ENCODE data around the gene STK32C. TPM values are rescaled to one million over a fixed set of nuclear protein-coding genes. Genes with fewer than 3 reads are reported as not detected.

STK32C gene
- total and polyA plus RNA-seq, 2 of the 4 experiments (the other 2 are of a cell fraction), result 5.0 to 8.3 TPM

DNA sequence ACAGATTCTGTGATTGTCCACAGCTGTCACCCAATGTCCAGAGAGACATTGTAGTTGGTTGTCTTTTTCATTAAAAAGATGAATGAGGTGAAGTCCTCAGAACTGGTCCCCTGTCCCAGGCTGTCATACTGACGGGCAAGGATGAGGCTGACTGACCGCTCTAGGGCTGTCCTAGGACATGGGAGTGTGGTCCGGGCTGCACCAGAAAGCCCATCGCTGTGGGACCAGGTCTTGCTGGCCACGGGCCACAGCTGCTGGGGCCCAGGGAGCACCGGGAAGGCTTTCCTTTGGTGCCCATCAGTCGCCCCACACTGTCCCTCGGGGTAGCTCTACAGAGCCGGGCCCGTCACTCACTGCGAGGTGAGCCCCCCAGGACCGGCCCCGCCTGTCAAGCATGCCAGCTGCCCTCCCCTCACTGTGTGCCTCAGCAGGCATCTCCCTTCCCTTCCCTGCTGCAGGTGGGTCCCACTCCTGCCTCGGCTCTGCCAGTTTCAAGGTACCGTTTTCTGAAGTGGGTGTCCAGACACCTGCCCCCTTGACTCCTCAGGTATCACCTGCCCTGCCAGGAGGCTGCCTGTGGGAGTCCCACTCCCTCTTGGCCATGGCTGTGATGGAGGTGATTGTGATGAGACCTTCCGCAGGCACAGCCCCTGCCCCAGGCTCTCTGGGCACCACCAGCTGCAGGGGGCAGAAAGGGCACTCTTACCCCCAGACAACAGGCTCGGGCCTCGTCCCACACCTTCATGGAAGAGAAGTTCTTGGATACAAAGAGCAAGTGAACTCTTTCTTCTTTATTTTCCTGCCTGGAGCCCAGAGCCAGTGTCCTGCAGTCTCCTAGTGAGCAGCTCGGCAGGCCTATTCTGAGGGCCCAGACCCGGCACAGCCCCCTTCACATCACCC lies 46.0 kb upstream of the STK32C start:
- Histone ChIP-seq H3K4me3 (ENCODE audit: insufficient read depth, low read depth, low read length) (no peak overlapping the region), H3K9ac (ENCODE audit: low read depth, low read length) (no peak overlapping the region), H3K4ac (ENCODE audit: low read depth, low read length) (no peak overlapping the region), H2BK15ac (ENCODE audit: low read depth, low read length) (no peak overlapping the region), H2BK5ac (ENCODE audit: low read depth, low read length, poor library complexity, severe bottlenecking) (no peak overlapping the region), H3K18ac (ENCODE audit: low read depth, low read length) (no peak overlapping the region), H3K4me2 (ENCODE audit: low read depth, low read length) (no peak overlapping the region), H2BK120ac (ENCODE audit: low read depth, low read length) (no peak overlapping the region), H3K23ac (ENCODE audit: low read depth, low read length) (no peak overlapping the region), H4K91ac (ENCODE audit: insufficient read depth, low read depth, low read length) (no peak overlapping the region), H3K56ac (ENCODE audit: extremely low read depth, insufficient read depth, low read length) (no peak overlapping the region), H3K27ac (ENCODE audit: insufficient read depth, low read length) (no peak overlapping the region), H3K36me3 (ENCODE audit: control insufficient read depth, insufficient read depth, low read length) (peaks cover 7% of the 10 kb centered on the region; the same call in 1 of the 2 replicates), H4K20me1 (ENCODE audit: insufficient read depth, low read length) (no peaks in the 10 kb centered on the region; the same call in 1 of the 2 replicates), H3K9me1 (ENCODE audit: insufficient read depth, low read length) (no peaks in the 10 kb centered on the region), H2AFZ (replicated peaks; ENCODE audit: low read length, poor library complexity) (no peak overlapping the region), H3K4me1 (ENCODE audit: control insufficient read depth, insufficient read depth, low read length) (no peaks in the 10 kb centered on the region), H3K27me3 (ENCODE audit: control insufficient read depth, insufficient read depth, low read length) (no peaks in the 10 kb centered on the region), H3K9me3 (ENCODE audit: control insufficient read depth, insufficient read depth, low read length) (no peaks in the 10 kb centered on the region), H3K79me1 (ENCODE audit: low read depth in 1 of 2, low read length in 2 of 2) (no peaks in the 10 kb centered on the region), H2AK5ac (ENCODE audit: low read depth, low read length) (no peak overlapping the region), H2BK20ac (ENCODE audit: low read depth, low read length) (no peak overlapping the region), H2AK9ac (replicated peaks; ENCODE audit: low read depth, low read length, poor library complexity) (no peak overlapping the region), H4K8ac (ENCODE audit: low read depth in 2 of 2, low read length in 2 of 2) (no peak overlapping the region), H3K14ac (replicated peaks; ENCODE audit: low read depth, low read length) (no peak overlapping the region), H4K5ac (ENCODE audit: low read depth, low read length) (no peak overlapping the region)
- dilution Hi-C loops (cut with HindIII; ENCODE audit: low sequenced_read_pairs, unreplicated experiment), result no loop called here
- WGBS, 2 experiments (ENCODE audit: extremely low coverage in 2 of 2, insufficient read length in 1 of 2), result 81% methylated on average over 14 of the region's 20 CpGs; no CpG with 5 or more reads in 1 of the 2 experiments
- intact Hi-C loops (cut with micrococcal nuclease), result no loop called here
- in situ Hi-C loops (cut with MboI; ENCODE audit: low sequenced_read_pairs), result no loop called here
- ChIA-PET POLR2A (ENCODE audit: unreplicated experiment) (no interaction called here), CTCF (no interaction called here)
- ATAC-seq (ENCODE audit: low read depth) (no peak), DNase-seq (no peak)
- no TSS peak for BruUV-seq (replicated peaks)
- TF ChIP-seq MAZ (IDR thresholded peaks at IDR 0.05; ENCODE audit: borderline replicate concordance, low read depth, low read length) (no peak), MAFK (IDR thresholded peaks at IDR 0.05; ENCODE audit: low read depth, low read length) (no peak), RFX5 (IDR thresholded peaks at IDR 0.05; ENCODE audit: low read depth, low read length) (no peak), NFE2L2 (IDR thresholded peaks at IDR 0.05; ENCODE audit: low read depth, low read length) (no peak), RAD21 (IDR thresholded peaks at IDR 0.05; ENCODE audit: low read length) (no peak), FOS (IDR thresholded peaks at IDR 0.05; ENCODE audit: low read depth, low read length) (no peak), RCOR1 (IDR thresholded peaks at IDR 0.05; ENCODE audit: insufficient replicate concordance, low read length) (no peak), CTCF (conservative IDR thresholded peaks at IDR 0.05; ENCODE audit: low read depth, low read length) (no peak), SMC3 (IDR thresholded peaks at IDR 0.05; ENCODE audit: low read depth, low read length) (no peak), CHD1 (IDR thresholded peaks at IDR 0.05; ENCODE audit: low read depth, low read length) (no peak), MXI1 (IDR thresholded peaks at IDR 0.05; ENCODE audit: borderline replicate concordance, low read depth, low read length) (no peak), CEBPB (IDR thresholded peaks at IDR 0.05; ENCODE audit: low read depth, low read length) (no peak)
- TF ChIP-seq, protein P1, sequence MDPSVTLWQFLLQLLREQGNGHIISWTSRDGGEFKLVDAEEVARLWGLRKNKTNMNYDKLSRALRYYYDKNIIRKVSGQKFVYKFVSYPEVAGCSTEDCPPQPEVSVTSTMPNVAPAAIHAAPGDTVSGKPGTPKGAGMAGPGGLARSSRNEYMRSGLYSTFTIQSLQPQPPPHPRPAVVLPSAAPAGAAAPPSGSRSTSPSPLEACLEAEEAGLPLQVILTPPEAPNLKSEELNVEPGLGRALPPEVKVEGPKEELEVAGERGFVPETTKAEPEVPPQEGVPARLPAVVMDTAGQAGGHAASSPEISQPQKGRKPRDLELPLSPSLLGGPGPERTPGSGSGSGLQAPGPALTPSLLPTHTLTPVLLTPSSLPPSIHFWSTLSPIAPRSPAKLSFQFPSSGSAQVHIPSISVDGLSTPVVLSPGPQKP (IDR thresholded peaks at IDR 0.05; ENCODE audit: borderline replicate concordance, low read depth, low read length), result no peak
